ENCODE data around the gene ZCCHC24.

DNA sequence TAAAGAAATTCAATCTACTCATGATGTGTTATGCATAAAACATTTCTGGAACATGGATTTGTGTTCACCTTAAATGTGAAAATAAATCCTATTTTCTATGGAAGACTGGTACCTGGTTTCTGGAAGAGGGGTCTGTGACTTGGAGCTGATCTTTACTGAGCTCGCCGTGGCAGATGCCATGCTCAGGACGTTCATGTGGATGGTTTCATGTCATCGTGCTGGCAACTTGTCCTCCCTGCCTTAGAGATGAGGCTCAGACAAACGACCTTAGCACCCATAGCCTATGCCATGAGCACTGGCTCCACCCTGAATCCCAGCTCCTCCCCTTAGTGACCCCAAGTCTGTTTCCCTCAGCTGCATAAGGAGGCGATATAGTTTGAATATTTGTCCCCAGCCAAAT, 90.8 kb downstream of the ZCCHC24 start:
- TF ChIP-seq, protein P1, sequence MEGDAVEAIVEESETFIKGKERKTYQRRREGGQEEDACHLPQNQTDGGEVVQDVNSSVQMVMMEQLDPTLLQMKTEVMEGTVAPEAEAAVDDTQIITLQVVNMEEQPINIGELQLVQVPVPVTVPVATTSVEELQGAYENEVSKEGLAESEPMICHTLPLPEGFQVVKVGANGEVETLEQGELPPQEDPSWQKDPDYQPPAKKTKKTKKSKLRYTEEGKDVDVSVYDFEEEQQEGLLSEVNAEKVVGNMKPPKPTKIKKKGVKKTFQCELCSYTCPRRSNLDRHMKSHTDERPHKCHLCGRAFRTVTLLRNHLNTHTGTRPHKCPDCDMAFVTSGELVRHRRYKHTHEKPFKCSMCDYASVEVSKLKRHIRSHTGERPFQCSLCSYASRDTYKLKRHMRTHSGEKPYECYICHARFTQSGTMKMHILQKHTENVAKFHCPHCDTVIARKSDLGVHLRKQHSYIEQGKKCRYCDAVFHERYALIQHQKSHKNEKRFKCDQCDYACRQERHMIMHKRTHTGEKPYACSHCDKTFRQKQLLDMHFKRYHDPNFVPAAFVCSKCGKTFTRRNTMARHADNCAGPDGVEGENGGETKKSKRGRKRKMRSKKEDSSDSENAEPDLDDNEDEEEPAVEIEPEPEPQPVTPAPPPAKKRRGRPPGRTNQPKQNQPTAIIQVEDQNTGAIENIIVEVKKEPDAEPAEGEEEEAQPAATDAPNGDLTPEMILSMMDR (IDR thresholded peaks at IDR 0.05 in 8 of 11, conservative IDR thresholded peaks at IDR 0.05 in 3 of 11) = no peak
- no peak for TF ChIP-seq POLR2AphosphoS5 (IDR thresholded peaks at IDR 0.05)
